IMR-90 (cell line): ENCODE results near the gene HDGFL3.

Source experiments
- CEBPB ChIP-seq: IDR thresholded peaks from 2 replicates; pipeline ENCODE4 v1.6.1; 2012; ENCODE audit warnings: low read depth, low read length, improper control_type of control experiment
- CTCF ChIP-seq: conservative IDR thresholded peaks from 2 replicates; pipeline ENCODE4 v1.5.1; 2012; ENCODE audit warnings: mild to moderate bottlenecking, low read depth, low read length, improper control_type of control experiment
- ELK1 ChIP-seq: fragments of 150-350 bp; IDR thresholded peaks from 2 replicates; pipeline ENCODE4 v1.6.1; 2016; ENCODE audit warnings: low read depth, mild to moderate bottlenecking, low read length, moderate library complexity, borderline replicate concordance
- FOS ChIP-seq: fragments of 150-350 bp; IDR thresholded peaks from 2 replicates; pipeline ENCODE4 v1.6.1; 2016; ENCODE audit warnings: low read depth, low read length
- MAFK ChIP-seq: IDR thresholded peaks from 2 replicates; pipeline ENCODE4 v1.6.1; 2012; ENCODE audit warnings: low read depth, low read length, improper control_type of control experiment
- MXI1 ChIP-seq: IDR thresholded peaks from 2 replicates; pipeline ENCODE4 v1.6.1; 2012; ENCODE audit warnings: low read depth, mild to moderate bottlenecking, low read length, moderate library complexity, borderline replicate concordance
- NFE2L2 ChIP-seq: fragments of 150-350 bp; IDR thresholded peaks from 2 replicates; pipeline ENCODE4 v1.6.1; 2016; ENCODE audit warnings: low read depth, mild to moderate bottlenecking, low read length
- POLR2A ChIP-seq: IDR thresholded peaks from 2 replicates; pipeline ENCODE4 v1.6.1; 2012; ENCODE audit warnings: mild to moderate bottlenecking, low read depth, low read length
- RAD21 ChIP-seq: IDR thresholded peaks from 2 replicates; pipeline ENCODE4 v1.6.1; 2012; ENCODE audit warnings: low read length, improper control_type of control experiment
- RCOR1 ChIP-seq: IDR thresholded peaks from 2 replicates; pipeline ENCODE4 v1.6.1; 2012; ENCODE audit warnings: mild to moderate bottlenecking, low read length, improper control_type of control experiment; ENCODE audit not compliant: insufficient replicate concordance
- SMC3 ChIP-seq: fragments of 150-350 bp; IDR thresholded peaks from 2 replicates; pipeline ENCODE4 v1.6.1; 2016; ENCODE audit warnings: low read depth, mild to moderate bottlenecking, antibody characterized with exemption, low read length, moderate library complexity
- USF2 ChIP-seq: fragments of 150-350 bp; IDR thresholded peaks from 2 replicates; pipeline ENCODE4 v1.6.1; 2017; ENCODE audit warnings: mild to moderate bottlenecking, antibody characterized with exemption, low read length, low read depth

GRCh38 chr15:83082730-83083386 lies 124.8 kb downstream of the HDGFL3 start:
- no peak for TF ChIP-seq POLR2A
- TF ChIP-seq CTCF = no peak
- TF ChIP-seq ELK1 = no peak
- no peak for TF ChIP-seq RAD21
- TF ChIP-seq SMC3 = no peak
- TF ChIP-seq NFE2L2 = no peak
- no peak for TF ChIP-seq FOS
- no peak for TF ChIP-seq CEBPB
- no peak for TF ChIP-seq MXI1
- no peak for TF ChIP-seq MAFK
- no peak for TF ChIP-seq USF2
- no peak for TF ChIP-seq RCOR1
